PC-9 (cell line): ENCODE measurements around the gene RTL9. TPM values are rescaled to one million over a fixed set of nuclear protein-coding genes. Genes with fewer than 3 reads are reported as not detected.

Experiments
- BruUV-seq: library from RNA; stranded (reverse); fragments of 400-500 nt; replicated peaks from 2 replicates; lab custom pipeline; 2021; lab: Mats Ljungman, UMichigan
- CTCF ChIA-PET: fragments of 300-600 bp; sonication (Branson Sonifier 250); formaldehyde crosslinking; loops from one replicate; lab custom pipeline; 2022; ENCODE audit warnings: antibody characterized with exemption; lab: Charles Lee
- POLR2A ChIA-PET: fragments of 300-600 bp; sonication (Branson Sonifier 250); formaldehyde crosslinking; loops from one replicate; lab custom pipeline; 2022; ENCODE audit warnings: antibody characterized with exemption; ENCODE audit not compliant: unreplicated experiment; lab: Charles Lee
- DNase-seq, 2 experiments: peaks; one replicate each; pipeline versions ENCODE4 v3.0.0 to v3.0.0-alpha.2; 2015 to 2022; ENCODE audit warnings: mixed read lengths in 1 of 2
- H2AFZ ChIP-seq: fragments of 200-600 bp; sonication (generic); 2 replicates; pipeline ENCODE4 v1.8.1; 2017; ENCODE audit warnings: antibody characterized with exemption
- H3F3A ChIP-seq: fragments of 200-600 bp; sonication (generic); 2 replicates; pipeline ENCODE4 v1.8.1; 2017; ENCODE audit warnings: antibody characterized with exemption, mild to moderate bottlenecking, low read depth; ENCODE audit not compliant: insufficient read depth
- H3K27ac ChIP-seq: fragments of 200-600 bp; sonication (generic); 2 replicates; pipeline ENCODE4 v1.6.1; 2016; ENCODE audit warnings: mixed run types
- H3K27me3 ChIP-seq: fragments of 200-600 bp; sonication (generic); 2 replicates; pipeline ENCODE4 v1.6.1; 2016; ENCODE audit warnings: low read depth, mixed run types; ENCODE audit not compliant: insufficient read depth
- H3K36me3 ChIP-seq: fragments of 200-600 bp; sonication (generic); 2 replicates; pipeline ENCODE4 v1.6.1; 2016; ENCODE audit warnings: low read depth, mixed run types
- H3K4me1 ChIP-seq: fragments of 200-600 bp; sonication (generic); replicated peaks from 2 replicates; pipeline ENCODE4 v1.6.1; 2016; ENCODE audit warnings: mixed run types; ENCODE audit not compliant: insufficient read depth
- H3K4me2 ChIP-seq: fragments of 200-600 bp; sonication (generic); 2 replicates; pipeline ENCODE4 v1.6.1; 2017; ENCODE audit warnings: mixed run types
- H3K4me3 ChIP-seq: fragments of 200-600 bp; sonication (generic); 2 replicates; pipeline ENCODE4 v1.6.1; 2016; ENCODE audit warnings: mixed run types
- H3K79me2 ChIP-seq: fragments of 200-600 bp; sonication (generic); 2 replicates; pipeline ENCODE4 v1.6.1; 2017; ENCODE audit warnings: low read depth, mixed run types
- H3K9me2 ChIP-seq: fragments of 200-600 bp; sonication (generic); 2 replicates; pipeline ENCODE4 v1.8.1; 2017; ENCODE audit warnings: mild to moderate bottlenecking; ENCODE audit not compliant: insufficient read depth
- H3K9me3 ChIP-seq: fragments of 200-600 bp; sonication (generic); 2 replicates; pipeline ENCODE4 v1.8.1; 2016; ENCODE audit warnings: low read depth; ENCODE audit not compliant: insufficient read depth
- H4K20me1 ChIP-seq: fragments of 200-600 bp; sonication (generic); 2 replicates; pipeline ENCODE4 v1.8.1; 2017; ENCODE audit not compliant: insufficient read depth
- CTCF ChIP-seq: fragments of 200-600 bp; sonication (generic); conservative IDR thresholded peaks from 2 replicates; pipeline ENCODE4 v1.6.1; 2017; ENCODE audit warnings: mixed run types, antibody characterized with exemption, mild to moderate bottlenecking, moderate library complexity
- EZH2 ChIP-seq: fragments of 200-600 bp; sonication (generic); IDR thresholded peaks from 2 replicates; pipeline ENCODE4 v1.8.0; 2017; ENCODE audit warnings: antibody characterized with exemption, low read depth
- intact Hi-C: fragments of 100-400 bp; cut with micrococcal nuclease; formaldehyde crosslinking; loops from one replicate; pipeline ENCODE4 v1.10.0; 2022; ENCODE audit not compliant: unreplicated experiment
- total RNA-seq: library from RNA; stranded (reverse); gene quantifications from 2 replicates; pipeline ENCODE4 v1.2.3, GENCODE V29; 2021

The RTL9 gene
- total RNA-seq, 1 experiment from 2014 or later = 0.79 TPM

GRCh38 chrX:110399966-110400365 is 41.3 kb downstream of the RTL9 start:
- no peak for DNase-seq
- TF ChIP-seq EZH2 (no peak), CTCF (no peak)
- Histone ChIP-seq H3K36me3 (no peaks in the 10 kb centered on the region), H3K27ac (no peak overlapping the region), H3F3A (peaks cover 63% of the 10 kb centered on the region), H3K9me2 (no peaks in the 10 kb centered on the region), H3K4me1 (peaks cover 72% of the 10 kb centered on the region), H3K27me3 (no peaks in the 10 kb centered on the region), H3K4me2 (no peak overlapping the region), H3K9me3 (no peaks in the 10 kb centered on the region), H3K79me2 (no peaks in the 10 kb centered on the region), H3K4me3 (no peak overlapping the region), H4K20me1 (no peaks in the 10 kb centered on the region), H2AFZ (no peak overlapping the region)
- POLR2A ChIA-PET = no interaction called here
- intact Hi-C loops = loop anchor here (5.0 kb wide), 1 partner anchor 2003 kb away; no protein-coding TSS in a partner anchor
- CTCF ChIA-PET = no interaction called here
- BruUV-seq = no TSS peak

- POLR2A ChIA-PET = interaction anchor here (0.6 kb wide), 1 partner anchor 18 kb away, joined by 3 read pairs; no protein-coding TSS in a partner anchor
- Histone ChIP-seq H3K79me2 (no peaks in the 10 kb centered on the region), H3K4me1 (peaks cover 60% of the 10 kb centered on the region), H2AFZ (no peak overlapping the region), H3K4me3 (no peak overlapping the region), H3K27me3 (no peaks in the 10 kb centered on the region), H3K36me3 (no peaks in the 10 kb centered on the region), H4K20me1 (no peaks in the 10 kb centered on the region), H3K27ac (no peak overlapping the region; the same call in 1 of the 2 replicates), H3K9me2 (no peaks in the 10 kb centered on the region), H3K9me3 (no peaks in the 10 kb centered on the region), H3F3A (peaks cover 52% of the 10 kb centered on the region), H3K4me2 (no peak overlapping the region)
- no TSS peak for BruUV-seq
- DNase-seq = no peak
- intact Hi-C loops = no loop called here
- CTCF ChIA-PET = interaction anchor here (0.7 kb wide), 1 partner anchor 10 kb away, joined by 4 read pairs; no protein-coding TSS in a partner anchor
- TF ChIP-seq EZH2 (no peak), CTCF (no peak)
Measured at GRCh38 chrX:110401135-110401534, 42.5 kb downstream of the RTL9 start.

- peak; percentile 86 for DNase-seq
- peak overlapping the region; percentile 67 for H3K4me2 ChIP-seq
- POLR2A ChIA-PET = interaction anchor here (0.5 to 0.9 kb wide), 5 partner anchors 8 to 241 kb away, joined by 3 to 7 read pairs (median 4); no protein-coding TSS in a partner anchor
Measured at GRCh38 chrX:110402091-110402849, 43.6 kb downstream of the RTL9 start.

More at GRCh38 chrX:110402091-110402849, 43.6 kb downstream of the RTL9 start:
- BruUV-seq = TSS peak; percentile 61
- Histone ChIP-seq H3K4me3 (peak overlapping the region; percentile 6; the same call in 1 of the 2 replicates), H3K4me1 (peaks cover 60% of the 10 kb centered on the region), H3K27me3 (no peaks in the 10 kb centered on the region), H3K9me3 (no peaks in the 10 kb centered on the region), H3K79me2 (no peaks in the 10 kb centered on the region), H4K20me1 (no peaks in the 10 kb centered on the region), H3F3A (peaks cover 52% of the 10 kb centered on the region), H3K9me2 (no peaks in the 10 kb centered on the region), H3K27ac (peak overlapping the region; percentile 70), H3K36me3 (no peaks in the 10 kb centered on the region), H2AFZ (peak overlapping the region; percentile 32)
- TF ChIP-seq EZH2 (no peak), CTCF (no peak)
- CTCF ChIA-PET = interaction anchor here (0.8 to 1.2 kb wide), 3 partner anchors 234 to 242 kb away, joined by 4 to 5 read pairs (median 4); no protein-coding TSS in a partner anchor
- intact Hi-C loops = loop anchor here (1.0 kb wide), 5 partner anchors 8 to 400 kb away; partner anchors contain the start of gene AMMECR1
